Ishikawa (cell line): Measurements from ENCODE around the gene CDS2.

Experiments used
- EGR1 ChIP-seq: IDR thresholded peaks from 2 replicates; pipeline ENCODE4 v1.6.1; 2012
- EP300 ChIP-seq: IDR thresholded peaks from 2 replicates; pipeline ENCODE4 v1.6.1; 2012; ENCODE audit warnings: borderline replicate concordance
- FOXM1 ChIP-seq: IDR thresholded peaks from 2 replicates; pipeline ENCODE4 v1.6.1; 2012; ENCODE audit warnings: low read depth, borderline replicate concordance
- RAD21 ChIP-seq: IDR thresholded peaks from 2 replicates; pipeline ENCODE4 v1.6.1; 2012; ENCODE audit warnings: low read depth
- TAF1 ChIP-seq: IDR thresholded peaks from 2 replicates; pipeline ENCODE4 v1.6.1; 2012; ENCODE audit warnings: low read depth, mild to moderate bottlenecking
- TCF12 ChIP-seq: IDR thresholded peaks from 2 replicates; pipeline ENCODE4 v1.6.1; 2012; ENCODE audit warnings: low read depth
- TEAD4 ChIP-seq: IDR thresholded peaks from 2 replicates; pipeline ENCODE4 v1.6.1; 2012
- YY1 ChIP-seq: IDR thresholded peaks from 2 replicates; pipeline ENCODE4 v1.6.1; 2012; ENCODE audit warnings: low read depth
- ZBTB7A ChIP-seq: IDR thresholded peaks from 2 replicates; pipeline ENCODE4 v1.6.1; 2012; ENCODE audit warnings: low read depth
- TF ChIP-seq, protein P1 (sequence below): IDR thresholded peaks from 2 replicates; pipeline ENCODE4 v1.6.1; 2012
- TF ChIP-seq, protein P2 (sequence below): IDR thresholded peaks from 2 replicates; pipeline ENCODE4 v1.6.1; 2012; ENCODE audit warnings: low read depth, mild to moderate bottlenecking
- TF ChIP-seq, protein P3 (sequence below): IDR thresholded peaks from 2 replicates; pipeline ENCODE4 v1.6.1; 2012

Gene CDS2

DNA sequence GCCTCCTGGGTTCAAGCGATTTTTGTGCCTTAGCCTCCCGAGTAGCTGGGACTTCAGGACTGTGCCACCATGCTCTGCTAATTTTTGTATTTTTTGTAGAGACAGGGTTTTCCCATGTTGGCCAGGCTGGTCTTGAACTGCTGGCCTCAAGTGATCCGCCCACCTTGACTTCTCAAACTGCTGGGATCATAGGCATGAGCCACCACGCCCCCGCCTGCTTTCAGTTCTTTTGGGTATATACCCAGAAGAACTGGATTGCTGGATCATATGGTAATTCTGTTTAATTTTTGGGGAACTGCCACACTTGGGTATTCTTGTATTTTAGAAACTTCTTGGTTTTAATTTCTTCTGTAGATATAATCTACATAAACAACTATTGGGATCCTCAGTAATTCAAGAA, 17.0 kb downstream of the CDS2 start:
- TF ChIP-seq ZBTB7A (no peak), EP300 (no peak)
- TF ChIP-seq, protein P1, sequence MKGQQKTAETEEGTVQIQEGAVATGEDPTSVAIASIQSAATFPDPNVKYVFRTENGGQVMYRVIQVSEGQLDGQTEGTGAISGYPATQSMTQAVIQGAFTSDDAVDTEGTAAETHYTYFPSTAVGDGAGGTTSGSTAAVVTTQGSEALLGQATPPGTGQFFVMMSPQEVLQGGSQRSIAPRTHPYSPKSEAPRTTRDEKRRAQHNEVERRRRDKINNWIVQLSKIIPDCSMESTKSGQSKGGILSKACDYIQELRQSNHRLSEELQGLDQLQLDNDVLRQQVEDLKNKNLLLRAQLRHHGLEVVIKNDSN, result no peak
- TF ChIP-seq, protein P2, sequence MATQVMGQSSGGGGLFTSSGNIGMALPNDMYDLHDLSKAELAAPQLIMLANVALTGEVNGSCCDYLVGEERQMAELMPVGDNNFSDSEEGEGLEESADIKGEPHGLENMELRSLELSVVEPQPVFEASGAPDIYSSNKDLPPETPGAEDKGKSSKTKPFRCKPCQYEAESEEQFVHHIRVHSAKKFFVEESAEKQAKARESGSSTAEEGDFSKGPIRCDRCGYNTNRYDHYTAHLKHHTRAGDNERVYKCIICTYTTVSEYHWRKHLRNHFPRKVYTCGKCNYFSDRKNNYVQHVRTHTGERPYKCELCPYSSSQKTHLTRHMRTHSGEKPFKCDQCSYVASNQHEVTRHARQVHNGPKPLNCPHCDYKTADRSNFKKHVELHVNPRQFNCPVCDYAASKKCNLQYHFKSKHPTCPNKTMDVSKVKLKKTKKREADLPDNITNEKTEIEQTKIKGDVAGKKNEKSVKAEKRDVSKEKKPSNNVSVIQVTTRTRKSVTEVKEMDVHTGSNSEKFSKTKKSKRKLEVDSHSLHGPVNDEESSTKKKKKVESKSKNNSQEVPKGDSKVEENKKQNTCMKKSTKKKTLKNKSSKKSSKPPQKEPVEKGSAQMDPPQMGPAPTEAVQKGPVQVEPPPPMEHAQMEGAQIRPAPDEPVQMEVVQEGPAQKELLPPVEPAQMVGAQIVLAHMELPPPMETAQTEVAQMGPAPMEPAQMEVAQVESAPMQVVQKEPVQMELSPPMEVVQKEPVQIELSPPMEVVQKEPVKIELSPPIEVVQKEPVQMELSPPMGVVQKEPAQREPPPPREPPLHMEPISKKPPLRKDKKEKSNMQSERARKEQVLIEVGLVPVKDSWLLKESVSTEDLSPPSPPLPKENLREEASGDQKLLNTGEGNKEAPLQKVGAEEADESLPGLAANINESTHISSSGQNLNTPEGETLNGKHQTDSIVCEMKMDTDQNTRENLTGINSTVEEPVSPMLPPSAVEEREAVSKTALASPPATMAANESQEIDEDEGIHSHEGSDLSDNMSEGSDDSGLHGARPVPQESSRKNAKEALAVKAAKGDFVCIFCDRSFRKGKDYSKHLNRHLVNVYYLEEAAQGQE, result no peak

DNA sequence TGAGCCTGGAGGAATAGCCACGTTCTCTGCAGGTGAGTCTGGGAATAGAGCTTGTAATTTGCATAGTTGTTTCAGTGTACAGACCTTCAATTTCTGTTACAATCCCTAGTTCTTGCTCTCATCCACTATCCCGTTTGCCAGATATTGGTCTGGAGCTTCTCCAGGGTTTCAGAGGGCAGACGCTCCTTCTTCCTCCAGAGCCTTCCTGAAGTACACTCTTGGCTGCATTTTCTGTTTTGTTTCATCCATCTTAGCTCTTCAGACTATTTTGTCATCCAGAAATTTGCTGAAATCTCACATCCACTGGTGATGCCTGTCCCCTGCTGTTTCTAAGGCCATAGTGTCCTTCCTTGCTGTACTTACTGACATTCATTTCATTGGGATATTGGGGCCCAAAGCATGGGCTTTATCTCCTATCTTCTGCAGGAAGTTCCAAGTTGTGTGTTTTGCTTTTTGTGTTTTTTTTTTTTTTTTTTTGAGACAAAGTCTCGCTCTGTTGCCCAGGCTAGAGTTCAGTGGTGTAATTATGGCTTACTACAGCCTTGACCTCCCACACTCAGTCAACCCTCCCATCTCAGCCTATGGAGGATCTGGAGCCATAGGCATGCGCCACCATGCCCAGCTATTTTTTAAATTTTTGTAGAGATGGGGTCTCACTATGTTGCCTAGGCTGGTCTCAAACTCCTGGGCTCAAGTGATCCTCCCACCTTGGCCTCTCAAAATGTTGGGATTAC, 18.7 kb downstream of the CDS2 start:
- TF ChIP-seq, protein P2, result no peak

DNA sequence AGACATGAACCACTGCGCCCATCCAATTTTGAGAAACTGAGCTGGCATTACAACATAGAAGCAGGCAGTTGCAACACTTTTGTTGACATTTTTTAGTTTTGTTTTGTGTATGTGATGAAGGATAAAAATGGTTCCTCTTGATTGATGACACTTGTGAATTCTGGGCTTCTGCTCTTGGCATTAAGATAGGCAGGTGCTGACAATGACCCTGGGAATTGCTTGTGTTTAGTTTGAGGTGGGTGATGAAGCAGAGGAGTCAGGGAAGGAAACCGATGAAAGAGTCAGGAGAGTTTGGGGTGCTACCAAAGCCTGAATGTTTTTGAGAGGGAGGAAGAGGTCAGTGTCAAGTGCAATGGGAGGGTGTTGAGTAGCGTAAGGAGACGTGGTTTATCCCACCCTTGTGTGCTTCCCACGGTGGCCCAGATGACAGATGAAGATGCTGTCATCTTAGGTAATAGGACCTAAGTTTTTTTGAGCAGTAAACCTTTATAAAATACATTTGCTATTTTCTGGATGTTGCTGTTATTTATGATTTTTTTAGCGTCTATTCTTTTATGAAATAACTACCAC, 19.4 kb downstream of the CDS2 start:
- no peak for TF ChIP-seq EGR1
- TF ChIP-seq, protein P3, sequence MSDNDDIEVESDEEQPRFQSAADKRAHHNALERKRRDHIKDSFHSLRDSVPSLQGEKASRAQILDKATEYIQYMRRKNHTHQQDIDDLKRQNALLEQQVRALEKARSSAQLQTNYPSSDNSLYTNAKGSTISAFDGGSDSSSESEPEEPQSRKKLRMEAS, result no peak
- no peak for TF ChIP-seq YY1
- no peak for TF ChIP-seq FOXM1
- TF ChIP-seq RAD21, result no peak
- TF ChIP-seq EP300, result no peak
- TF ChIP-seq TCF12, result no peak

DNA sequence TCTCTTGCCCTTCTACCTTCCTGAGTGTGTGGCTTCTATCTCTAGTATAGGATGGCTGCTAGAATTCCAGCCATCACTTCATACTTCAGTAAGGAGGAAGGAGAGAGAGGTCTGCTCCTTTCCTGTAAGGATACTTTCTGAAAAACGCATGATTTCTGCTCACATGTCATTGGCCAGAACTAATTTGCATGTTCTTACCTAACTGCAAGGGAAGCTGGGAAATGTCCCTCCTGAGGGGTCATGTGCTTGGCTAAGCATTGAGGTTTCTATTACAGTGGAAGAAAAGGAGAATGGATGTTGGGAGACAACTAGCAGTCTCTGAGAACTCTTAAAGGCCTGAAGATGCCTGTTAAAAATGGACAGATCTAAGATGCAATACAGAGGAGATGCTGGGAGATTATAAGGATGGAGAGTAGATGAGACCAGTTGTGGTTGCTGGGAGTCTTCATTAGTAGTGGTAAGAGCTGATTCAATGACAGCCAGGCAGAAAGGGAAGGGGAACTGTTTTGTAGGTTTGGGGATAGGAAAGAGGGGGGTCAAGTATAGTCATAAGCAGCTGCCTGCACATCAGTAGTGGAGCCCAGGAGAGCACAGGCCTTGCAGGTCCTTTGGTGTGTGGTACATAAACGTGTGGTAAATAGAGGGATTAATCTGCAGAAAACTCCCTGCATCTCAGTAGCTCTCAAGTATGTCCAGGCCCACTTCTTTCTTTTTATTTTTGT, 20.2 kb downstream of the CDS2 start:
- TF ChIP-seq, protein P1, result no peak
- TF ChIP-seq, protein P3, result no peak
- TF ChIP-seq, protein P2, result no peak
- no peak for TF ChIP-seq YY1
- TF ChIP-seq TAF1, result no peak
- TF ChIP-seq TEAD4, result no peak
- no peak for TF ChIP-seq EP300

DNA sequence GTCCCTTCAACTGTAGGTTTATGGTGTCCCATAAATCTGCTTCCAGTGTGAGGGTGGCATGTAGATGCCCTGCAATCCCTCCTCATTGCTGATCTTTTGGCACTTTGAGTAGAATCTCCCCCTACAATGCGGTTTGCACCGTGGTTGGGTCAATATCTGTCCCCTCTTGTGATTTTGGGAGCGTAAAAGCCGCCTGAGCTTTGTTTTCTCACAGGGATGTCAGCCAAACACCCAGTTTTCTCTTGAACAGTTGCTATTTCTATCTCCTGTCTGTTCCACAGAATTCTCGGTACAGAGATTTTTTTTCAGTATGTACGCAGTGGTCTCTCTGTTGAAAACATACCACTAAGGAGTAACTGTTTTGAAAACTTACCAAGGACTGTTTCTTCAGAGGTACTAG, 21.8 kb downstream of the CDS2 start:
- TF ChIP-seq EGR1 (no peak), YY1 (no peak)
- TF ChIP-seq, protein P2, result no peak
